ENCODE measurements around the gene ZBTB20.

DNA sequence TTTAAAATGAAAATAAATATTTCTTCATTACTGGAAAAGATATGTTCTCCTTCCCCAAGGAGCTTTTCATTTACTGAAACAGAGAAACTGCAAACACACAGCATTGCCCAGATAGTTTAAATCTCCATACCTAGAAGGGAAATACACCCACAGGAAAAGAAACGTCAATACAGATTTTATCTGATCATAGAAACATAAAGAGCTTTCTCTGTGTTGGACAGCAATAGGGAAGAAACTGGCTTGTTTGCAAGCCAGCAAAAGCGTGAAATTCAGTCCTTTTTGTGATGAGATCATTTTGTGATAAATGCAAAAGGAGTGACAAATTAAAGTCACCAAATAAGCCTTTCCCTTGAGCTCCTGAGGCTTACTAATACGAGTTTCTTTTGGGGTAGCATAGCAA, 455.2 kb downstream of the ZBTB20 start:
- TF ChIP-seq EZH2phosphoT487 (IDR thresholded peaks at IDR 0.05; ENCODE audit: low read depth), result no peak
- TF ChIP-seq, protein P1, sequence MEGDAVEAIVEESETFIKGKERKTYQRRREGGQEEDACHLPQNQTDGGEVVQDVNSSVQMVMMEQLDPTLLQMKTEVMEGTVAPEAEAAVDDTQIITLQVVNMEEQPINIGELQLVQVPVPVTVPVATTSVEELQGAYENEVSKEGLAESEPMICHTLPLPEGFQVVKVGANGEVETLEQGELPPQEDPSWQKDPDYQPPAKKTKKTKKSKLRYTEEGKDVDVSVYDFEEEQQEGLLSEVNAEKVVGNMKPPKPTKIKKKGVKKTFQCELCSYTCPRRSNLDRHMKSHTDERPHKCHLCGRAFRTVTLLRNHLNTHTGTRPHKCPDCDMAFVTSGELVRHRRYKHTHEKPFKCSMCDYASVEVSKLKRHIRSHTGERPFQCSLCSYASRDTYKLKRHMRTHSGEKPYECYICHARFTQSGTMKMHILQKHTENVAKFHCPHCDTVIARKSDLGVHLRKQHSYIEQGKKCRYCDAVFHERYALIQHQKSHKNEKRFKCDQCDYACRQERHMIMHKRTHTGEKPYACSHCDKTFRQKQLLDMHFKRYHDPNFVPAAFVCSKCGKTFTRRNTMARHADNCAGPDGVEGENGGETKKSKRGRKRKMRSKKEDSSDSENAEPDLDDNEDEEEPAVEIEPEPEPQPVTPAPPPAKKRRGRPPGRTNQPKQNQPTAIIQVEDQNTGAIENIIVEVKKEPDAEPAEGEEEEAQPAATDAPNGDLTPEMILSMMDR (IDR thresholded peaks at IDR 0.05; ENCODE audit: low read depth, low read length), result no peak

Data from OCI-LY3 (cell line).